ENCODE data around the gene SH3GL2.

The SH3GL2 gene

GRCh38 chr9:17816431-17817027, 237.7 kb downstream of the SH3GL2 start:
- Histone ChIP-seq H2BK120ac (ENCODE audit: insufficient read depth, low read length, poor library complexity) (no peak overlapping the region), H3K27ac (ENCODE audit: low read depth, low read length) (no peak overlapping the region), H4K12ac (ENCODE audit: low read depth, low read length) (no peak overlapping the region), H3K79me1 (ENCODE audit: low read length) (no peaks in the 10 kb centered on the region), H3K4me3 (ENCODE audit: low read depth, low read length) (no peak overlapping the region), H2AK5ac (ENCODE audit: low read length) (no peak overlapping the region), H3K23ac (ENCODE audit: low read length) (no peak overlapping the region), H3K4me1 (ENCODE audit: control insufficient read depth in 1 of 2, insufficient read depth in 2 of 2, low read length in 2 of 2) (no peaks in the 10 kb centered on the region), H4K91ac (ENCODE audit: low read depth, low read length) (no peak overlapping the region), H3K4me2 (ENCODE audit: low read length) (no peak overlapping the region), H3K36me3 (ENCODE audit: control insufficient read depth in 1 of 2, insufficient read depth in 2 of 2, low read length in 2 of 2) (no peaks in the 10 kb centered on the region), H3K14ac (ENCODE audit: low read length) (no peak overlapping the region), H2AFZ (ENCODE audit: insufficient read depth, low read length, poor library complexity) (no peak overlapping the region), H3K79me2 (ENCODE audit: control insufficient read depth, insufficient read depth, low read length, poor library complexity) (no peaks in the 10 kb centered on the region), H4K8ac (ENCODE audit: low read depth, low read length) (no peak overlapping the region), H2BK5ac (ENCODE audit: low read depth, low read length, poor library complexity) (no peak overlapping the region), H3K4ac (ENCODE audit: low read depth, low read length) (no peak overlapping the region), H3K9me3 (ENCODE audit: insufficient read depth, low read depth, low read length) (no peaks in the 10 kb centered on the region), H2BK12ac (ENCODE audit: low read length) (no peak overlapping the region), H3K9ac (ENCODE audit: low read length) (no peak overlapping the region), H3K27me3 (ENCODE audit: insufficient read depth, low read length) (no peaks in the 10 kb centered on the region), H3K18ac (ENCODE audit: low read length) (no peak overlapping the region)
- WGBS (ENCODE audit: extremely low coverage, insufficient coverage, insufficient read length) = no CpG with 5 or more reads among the region's 1 CpG
- no peak for DNase-seq

- Histone ChIP-seq H2AFZ (ENCODE audit: insufficient read depth, low read length, poor library complexity) (no peak overlapping the region), H2BK12ac (ENCODE audit: low read length) (no peak overlapping the region), H3K4ac (ENCODE audit: low read depth, low read length) (no peak overlapping the region), H3K36me3 (ENCODE audit: control insufficient read depth in 1 of 2, insufficient read depth in 2 of 2, low read length in 2 of 2) (no peaks in the 10 kb centered on the region), H2AK5ac (ENCODE audit: low read length) (no peak overlapping the region), H3K4me2 (ENCODE audit: low read length) (no peak overlapping the region), H4K8ac (ENCODE audit: low read depth, low read length) (no peak overlapping the region), H4K91ac (ENCODE audit: low read depth, low read length) (no peak overlapping the region), H3K4me1 (ENCODE audit: control insufficient read depth in 1 of 2, insufficient read depth in 2 of 2, low read length in 2 of 2) (no peaks in the 10 kb centered on the region), H3K79me1 (ENCODE audit: low read length) (no peaks in the 10 kb centered on the region), H3K18ac (ENCODE audit: low read length) (no peak overlapping the region), H4K12ac (ENCODE audit: low read depth, low read length) (no peak overlapping the region), H2BK5ac (ENCODE audit: low read depth, low read length, poor library complexity) (no peak overlapping the region), H3K9ac (ENCODE audit: low read length) (no peak overlapping the region), H2BK120ac (ENCODE audit: insufficient read depth, low read length, poor library complexity) (no peak overlapping the region), H3K9me3 (ENCODE audit: insufficient read depth, low read depth, low read length) (no peaks in the 10 kb centered on the region), H3K4me3 (ENCODE audit: low read depth, low read length) (no peak overlapping the region), H3K27me3 (ENCODE audit: insufficient read depth, low read length) (no peaks in the 10 kb centered on the region), H3K79me2 (ENCODE audit: control insufficient read depth, insufficient read depth, low read length, poor library complexity) (no peaks in the 10 kb centered on the region), H3K27ac (ENCODE audit: low read depth, low read length) (no peak overlapping the region), H3K14ac (ENCODE audit: low read length) (no peak overlapping the region), H3K23ac (ENCODE audit: low read length) (no peak overlapping the region)
- peak in 1 of 2 donors; percentile 42 for DNase-seq
- WGBS (ENCODE audit: extremely low coverage, insufficient coverage, insufficient read length) = no CpG with 5 or more reads among the region's 1 CpG
These were observed 245.3 kb downstream of the SH3GL2 start for GRCh38 chr9:17824191-17824590.

GRCh38 chr9:17824616-17825264, 245.9 kb downstream of the SH3GL2 start:
- Histone ChIP-seq H4K12ac (ENCODE audit: low read depth, low read length) (no peak overlapping the region), H3K27ac (ENCODE audit: low read depth, low read length) (no peak overlapping the region), H3K9ac (ENCODE audit: low read length) (no peak overlapping the region), H2BK5ac (ENCODE audit: low read depth, low read length, poor library complexity) (no peak overlapping the region), H4K8ac (ENCODE audit: low read depth, low read length) (no peak overlapping the region), H3K4me2 (ENCODE audit: low read length) (peak overlapping the region; percentile 15), H3K79me1 (ENCODE audit: low read length) (no peaks in the 10 kb centered on the region), H3K18ac (ENCODE audit: low read length) (no peak overlapping the region), H3K9me3 (ENCODE audit: insufficient read depth, low read depth, low read length) (no peaks in the 10 kb centered on the region), H2AFZ (ENCODE audit: insufficient read depth, low read length, poor library complexity) (no peak overlapping the region), H4K91ac (ENCODE audit: low read depth, low read length) (no peak overlapping the region), H3K23ac (ENCODE audit: low read length) (no peak overlapping the region), H3K14ac (ENCODE audit: low read length) (no peak overlapping the region), H3K4ac (ENCODE audit: low read depth, low read length) (no peak overlapping the region), H3K4me1 (ENCODE audit: control insufficient read depth in 1 of 2, insufficient read depth in 2 of 2, low read length in 2 of 2) (no peaks in the 10 kb centered on the region), H3K27me3 (ENCODE audit: insufficient read depth, low read length) (no peaks in the 10 kb centered on the region), H3K4me3 (ENCODE audit: low read depth, low read length) (no peak overlapping the region), H3K36me3 (ENCODE audit: control insufficient read depth in 1 of 2, insufficient read depth in 2 of 2, low read length in 2 of 2) (no peaks in the 10 kb centered on the region), H2AK5ac (ENCODE audit: low read length) (no peak overlapping the region), H2BK12ac (ENCODE audit: low read length) (no peak overlapping the region), H3K79me2 (ENCODE audit: control insufficient read depth, insufficient read depth, low read length, poor library complexity) (no peaks in the 10 kb centered on the region), H2BK120ac (ENCODE audit: insufficient read depth, low read length, poor library complexity) (no peak overlapping the region)
- no CpG with 5 or more reads among the region's 1 CpG for WGBS (ENCODE audit: extremely low coverage, insufficient coverage, insufficient read length)
- no peak for DNase-seq

- Histone ChIP-seq H3K4me1 (ENCODE audit: control insufficient read depth in 1 of 2, insufficient read depth in 2 of 2, low read length in 2 of 2) (no peaks in the 10 kb centered on the region), H2BK120ac (ENCODE audit: insufficient read depth, low read length, poor library complexity) (no peak overlapping the region), H3K23ac (ENCODE audit: low read length) (no peak overlapping the region), H3K36me3 (ENCODE audit: control insufficient read depth in 1 of 2, insufficient read depth in 2 of 2, low read length in 2 of 2) (no peaks in the 10 kb centered on the region), H3K27me3 (ENCODE audit: insufficient read depth, low read length) (no peaks in the 10 kb centered on the region), H2AFZ (ENCODE audit: insufficient read depth, low read length, poor library complexity) (no peak overlapping the region), H3K27ac (ENCODE audit: low read depth, low read length) (no peak overlapping the region), H2BK5ac (ENCODE audit: low read depth, low read length, poor library complexity) (no peak overlapping the region), H4K12ac (ENCODE audit: low read depth, low read length) (no peak overlapping the region), H3K4me3 (ENCODE audit: low read depth, low read length) (no peak overlapping the region), H2BK12ac (ENCODE audit: low read length) (no peak overlapping the region), H3K4me2 (ENCODE audit: low read length) (no peak overlapping the region), H3K9ac (ENCODE audit: low read length) (no peak overlapping the region), H3K79me2 (ENCODE audit: control insufficient read depth, insufficient read depth, low read length, poor library complexity) (no peaks in the 10 kb centered on the region), H4K8ac (ENCODE audit: low read depth, low read length) (no peak overlapping the region), H3K14ac (ENCODE audit: low read length) (no peak overlapping the region), H3K4ac (ENCODE audit: low read depth, low read length) (no peak overlapping the region), H4K91ac (ENCODE audit: low read depth, low read length) (no peak overlapping the region), H3K79me1 (ENCODE audit: low read length) (no peaks in the 10 kb centered on the region), H3K9me3 (ENCODE audit: insufficient read depth, low read depth, low read length) (no peaks in the 10 kb centered on the region), H2AK5ac (ENCODE audit: low read length) (no peak overlapping the region), H3K18ac (ENCODE audit: low read length) (no peak overlapping the region)
- no CpG with 5 or more reads among the region's 1 CpG for WGBS (ENCODE audit: extremely low coverage, insufficient coverage, insufficient read length)
- no peak for DNase-seq
These were observed 246.4 kb downstream of the SH3GL2 start for GRCh38 chr9:17825265-17825659.
